SK-N-SH treated with all-trans-retinoic acid at 6 μM for 48 hours (cell line): ENCODE measurements around the gene OTX2.

ENCODE experiments used
- ATAC-seq: fragments of 200-7000 bp; cut with Tn5 transposase; 3 replicates; pipeline ENCODE4 v1.9.1; 2020; ENCODE audit warnings: mild to moderate bottlenecking, moderate library complexity
- ARNTL ChIP-seq: fragments of 450-650 bp; formaldehyde crosslinking; IDR thresholded peaks from 2 replicates; pipeline ENCODE4 v1.5.0; 2020; ENCODE audit warnings: low read depth, mild to moderate bottlenecking, moderate library complexity, borderline replicate concordance
- BACH2 ChIP-seq: fragments of 250-450 bp; sonication (Bioruptor Pico); IDR thresholded peaks from 2 replicates; pipeline ENCODE4 v1.9.0; 2021; ENCODE audit warnings: mild to moderate bottlenecking, borderline replicate concordance
- CREB5 ChIP-seq: fragments of 250-450 bp; sonication (Bioruptor Pico); IDR thresholded peaks from 2 replicates; pipeline ENCODE4 v1.5.1; 2020; ENCODE audit warnings: low read depth, mild to moderate bottlenecking, moderate library complexity
- CSDC2 ChIP-seq: fragments of 250-450 bp; sonication (Bioruptor Pico); IDR thresholded peaks from 2 replicates; pipeline ENCODE4 v1.5.0; 2020; ENCODE audit warnings: mild to moderate bottlenecking, moderate library complexity
- CSRNP3 ChIP-seq: fragments of 250-450 bp; sonication (Bioruptor Pico); IDR thresholded peaks from 2 replicates; pipeline ENCODE4 v1.5.1; 2021; ENCODE audit warnings: mild to moderate bottlenecking, moderate library complexity
- ESRRG ChIP-seq: fragments of 250-450 bp; sonication (Bioruptor Pico); IDR thresholded peaks from 2 replicates; pipeline ENCODE4 v1.6.1; 2021; ENCODE audit warnings: mild to moderate bottlenecking
- GLIS3 ChIP-seq: fragments of 250-450 bp; sonication (Bioruptor Pico); IDR thresholded peaks from 2 replicates; pipeline ENCODE4 v1.5.0; 2020; ENCODE audit warnings: mild to moderate bottlenecking, moderate library complexity
- ISL1 ChIP-seq: fragments of 250-450 bp; sonication (Bioruptor Pico); IDR thresholded peaks from 2 replicates; pipeline ENCODE4 v2.1.2; 2022; ENCODE audit warnings: mild to moderate bottlenecking, moderate library complexity
- OSR1 ChIP-seq: fragments of 250-450 bp; sonication (Bioruptor Pico); IDR thresholded peaks from 2 replicates; pipeline ENCODE4 v1.8.0; 2022; ENCODE audit warnings: moderate library complexity, mild to moderate bottlenecking, inconsistent platforms
- PATZ1 ChIP-seq: fragments of 250-450 bp; sonication (Bioruptor Pico); IDR thresholded peaks from 2 replicates; pipeline ENCODE4 v1.8.0; 2020; ENCODE audit warnings: mild to moderate bottlenecking, moderate library complexity, borderline replicate concordance
- POU6F1 ChIP-seq: fragments of 250-450 bp; sonication (Bioruptor Pico); IDR thresholded peaks from 2 replicates; pipeline ENCODE4 v1.8.0; 2021; ENCODE audit warnings: low read depth, mild to moderate bottlenecking, moderate library complexity, borderline replicate concordance
- PPARA ChIP-seq: fragments of 250-450 bp; sonication (Bioruptor Pico); IDR thresholded peaks from 2 replicates; pipeline ENCODE4 v1.5.0; 2020; ENCODE audit warnings: mild to moderate bottlenecking, borderline replicate concordance
- RARB ChIP-seq: fragments of 250-450 bp; sonication (Bioruptor Pico); IDR thresholded peaks from 2 replicates; pipeline ENCODE4 v1.8.0; 2021; ENCODE audit warnings: mild to moderate bottlenecking, moderate library complexity
- SNAI2 ChIP-seq: fragments of 250-450 bp; sonication (Bioruptor Pico); IDR thresholded peaks from 2 replicates; pipeline ENCODE4 v1.5.0; 2020; ENCODE audit warnings: mild to moderate bottlenecking, moderate library complexity
- TCF4 ChIP-seq: fragments of 250-450 bp; sonication (Bioruptor Pico); IDR thresholded peaks from 2 replicates; pipeline ENCODE4 v1.8.0; 2021; ENCODE audit warnings: mild to moderate bottlenecking, moderate library complexity, borderline replicate concordance
- TOX ChIP-seq: fragments of 250-450 bp; sonication (Bioruptor Pico); IDR thresholded peaks from 2 replicates; pipeline ENCODE4 v1.8.0; 2021; ENCODE audit warnings: mild to moderate bottlenecking, moderate library complexity, borderline replicate concordance
- ZC3H10 ChIP-seq: fragments of 250-450 bp; sonication (Bioruptor Pico); IDR thresholded peaks from 2 replicates; pipeline ENCODE4 v1.5.1; 2021; ENCODE audit warnings: mild to moderate bottlenecking, moderate library complexity
- ZFP3 ChIP-seq: fragments of 250-450 bp; sonication (Bioruptor Pico); IDR thresholded peaks from 2 replicates; pipeline ENCODE4 v1.5.0; 2020; ENCODE audit warnings: mild to moderate bottlenecking, moderate library complexity
- ZFP30 ChIP-seq: fragments of 450-650 bp; formaldehyde crosslinking; IDR thresholded peaks from 2 replicates; pipeline ENCODE4 v1.5.0; 2022; ENCODE audit warnings: mild to moderate bottlenecking, moderate library complexity
- ZNF565 ChIP-seq: fragments of 450-650 bp; formaldehyde crosslinking; conservative IDR thresholded peaks from 2 replicates; pipeline ENCODE4 v1.5.0; 2020; ENCODE audit warnings: low read depth, mild to moderate bottlenecking, moderate library complexity
- ZNF70 ChIP-seq: fragments of 450-650 bp; formaldehyde crosslinking; IDR thresholded peaks from 2 replicates; pipeline ENCODE4 v1.5.0; 2020; ENCODE audit warnings: mild to moderate bottlenecking, moderate library complexity
- ZNF8 ChIP-seq: fragments of 450-650 bp; formaldehyde crosslinking; IDR thresholded peaks from 2 replicates; pipeline ENCODE4 v1.5.0; 2020; ENCODE audit warnings: mild to moderate bottlenecking, moderate library complexity

The OTX2 gene

GRCh38 chr14:56754921-56755320 is 55.4 kb downstream of the OTX2 start:
- no peak for ATAC-seq
- TF ChIP-seq PPARA (CRISPR knock-in tag) = no peak
- TF ChIP-seq PATZ1 (CRISPR knock-in tag) = no peak
- TF ChIP-seq ZNF70 (CRISPR knock-in tag) = no peak
- TF ChIP-seq ZNF8 = no peak
- TF ChIP-seq OSR1 = no peak
- no peak for TF ChIP-seq ESRRG (CRISPR knock-in tag)
- TF ChIP-seq CREB5 (CRISPR knock-in tag) = no peak
- TF ChIP-seq BACH2 (CRISPR knock-in tag) = no peak
- no peak for TF ChIP-seq TCF4 (CRISPR knock-in tag)
- no peak for TF ChIP-seq CSDC2
- TF ChIP-seq ARNTL (CRISPR knock-in tag) = no peak
- no peak for TF ChIP-seq ZFP3 (CRISPR knock-in tag)
- no peak for TF ChIP-seq ZNF565
- no peak for TF ChIP-seq SNAI2 (CRISPR knock-in tag)

GRCh38 chr14:56753396-56753795 is 56.9 kb downstream of the OTX2 start:
- ATAC-seq = no peak
- TF ChIP-seq ZNF565 = no peak
- no peak for TF ChIP-seq SNAI2 (CRISPR knock-in tag)
- TF ChIP-seq ISL1 (CRISPR knock-in tag) = no peak
- no peak for TF ChIP-seq CSDC2
- no peak for TF ChIP-seq RARB (CRISPR knock-in tag)
- TF ChIP-seq ZC3H10 (CRISPR knock-in tag) = no peak
- TF ChIP-seq ESRRG (CRISPR knock-in tag) = no peak
- no peak for TF ChIP-seq CREB5 (CRISPR knock-in tag)
- TF ChIP-seq ZFP30 (CRISPR knock-in tag) = no peak
- no peak for TF ChIP-seq ZNF8
- no peak for TF ChIP-seq GLIS3 (CRISPR knock-in tag)
- no peak for TF ChIP-seq TCF4 (CRISPR knock-in tag)
- no peak for TF ChIP-seq PATZ1 (CRISPR knock-in tag)
- TF ChIP-seq POU6F1 (CRISPR knock-in tag) = no peak
- no peak for TF ChIP-seq ZFP3 (CRISPR knock-in tag)

GRCh38 chr14:56752428-56752827 is 57.9 kb downstream of the OTX2 start:
- ATAC-seq = no peak
- TF ChIP-seq ISL1 (CRISPR knock-in tag) (no peak), CSRNP3 (CRISPR knock-in tag) (no peak), ZNF70 (CRISPR knock-in tag) (no peak), TOX (CRISPR knock-in tag) (no peak), PATZ1 (CRISPR knock-in tag) (no peak), ZFP3 (CRISPR knock-in tag) (no peak), CREB5 (CRISPR knock-in tag) (no peak), TCF4 (CRISPR knock-in tag) (no peak), ZNF8 (no peak), ZC3H10 (CRISPR knock-in tag) (no peak), CSDC2 (no peak), SNAI2 (CRISPR knock-in tag) (no peak), ZFP30 (CRISPR knock-in tag) (no peak), RARB (CRISPR knock-in tag) (no peak)
